H1 (cell line): Measurements from ENCODE around the gene SMARCD1. TPM values are rescaled to one million over a fixed set of nuclear protein-coding genes. Genes with fewer than 3 reads are reported as not detected.

ENCODE experiments used
- CTCF ChIA-PET: fragments of 300-600 bp; sonication (Branson Sonifier 250); formaldehyde crosslinking; loops from one replicate; lab custom pipeline; 2021; ENCODE audit not compliant: partially characterized antibody; lab: Charles Lee
- POLR2A ChIA-PET: fragments of 300-600 bp; sonication (Branson Sonifier 250); formaldehyde crosslinking; loops from one replicate; lab custom pipeline; 2021; ENCODE audit warnings: inconsistent platforms; ENCODE audit not compliant: partially characterized antibody; lab: Charles Lee
- DNase-seq, 2 experiments: peaks; one replicate each; pipeline versions ENCODE4 v3.0.0 to v3.0.0-alpha.2; 2010 to 2022; ENCODE audit warnings: low spot score in 2 of 2, low read depth in 1 of 2, mixed read lengths in 1 of 2
- FAIRE-seq: peaks from 2 replicates; lab custom pipeline; 2011; peaks lifted over from hg19 to GRCh38; lab: Jason Lieb, UNC
- H2AFZ ChIP-seq: 2 replicates; pipeline ENCODE4 v1.8.1; 2012; ENCODE audit warnings: low read length, inconsistent platforms
- H2AK5ac ChIP-seq: 2 replicates; pipeline ENCODE4 v1.6.1; 2013; ENCODE audit warnings: low read depth, low read length
- H2BK120ac ChIP-seq: replicated peaks from 2 replicates; pipeline ENCODE3; 2013; ENCODE audit warnings: low read depth, low read length, inconsistent platforms
- H2BK12ac ChIP-seq: 2 replicates; pipeline ENCODE4 v1.6.1; 2013; ENCODE audit warnings: low read depth, low read length
- H2BK15ac ChIP-seq: 2 replicates; pipeline ENCODE4 v1.6.1; 2013; ENCODE audit warnings: low read length
- H2BK20ac ChIP-seq: 2 replicates; pipeline ENCODE4 v1.6.1; 2013; ENCODE audit warnings: low read length
- H2BK5ac ChIP-seq: 2 replicates; pipeline ENCODE4 v1.6.1; 2013; ENCODE audit warnings: low read depth, low read length
- H3K14ac ChIP-seq: 2 replicates; pipeline ENCODE4 v1.6.1; 2013; ENCODE audit warnings: inconsistent platforms; ENCODE audit not compliant: insufficient read length
- H3K18ac ChIP-seq: 2 replicates; pipeline ENCODE4 v1.6.1; 2013; ENCODE audit warnings: low read length; ENCODE audit errors: extremely low read depth
- H3K23ac ChIP-seq: 2 replicates; pipeline ENCODE4 v1.6.1; 2013; ENCODE audit warnings: inconsistent platforms; ENCODE audit not compliant: insufficient read length
- H3K23me2 ChIP-seq: 2 replicates; pipeline ENCODE4 v1.6.1; 2013; ENCODE audit warnings: low read depth, low read length
- H3K27ac ChIP-seq: 2 replicates; pipeline ENCODE4 v1.6.1; 2011; ENCODE audit warnings: low read depth, low read length, inconsistent platforms
- H3K27me3 ChIP-seq, 4 experiments: replicated peaks in 1 of 4; 1 replicate in 1 of 4; 2 replicates in 3 of 4; pipeline versions ENCODE4 v1.6.1 to v1.8.1; 2011 to 2013; ENCODE audit warnings: low read length in 3 of 4, mild to moderate bottlenecking in 3 of 4, inconsistent platforms in 2 of 4, mixed read lengths in 2 of 4, moderate library complexity in 1 of 4; ENCODE audit not compliant: control insufficient read depth in 3 of 4, insufficient read depth in 3 of 4; ENCODE audit errors: extremely low read depth in 1 of 4
- H3K36me3 ChIP-seq, 4 experiments: 2 replicates each; pipeline versions ENCODE4 v1.6.1 to v1.8.1; 2011 to 2013; ENCODE audit warnings: mild to moderate bottlenecking in 4 of 4, low read length in 3 of 4, moderate library complexity in 2 of 4, control low read depth in 1 of 4, inconsistent platforms in 1 of 4; ENCODE audit not compliant: insufficient read depth in 4 of 4, control insufficient read depth in 2 of 4
- H3K4ac ChIP-seq: replicated peaks from 2 replicates; pipeline ENCODE3; 2013; ENCODE audit warnings: low read length, low read depth, mixed read lengths, inconsistent platforms; ENCODE audit not compliant: insufficient read length
- H3K4me1 ChIP-seq, 4 experiments: replicated peaks in 1 of 4; 1 replicate in 1 of 4; 2 replicates in 3 of 4; pipeline versions ENCODE4 v1.6.1 to v1.8.1; 2011 to 2013; ENCODE audit warnings: low read length in 3 of 4, inconsistent platforms in 2 of 4, mixed read lengths in 1 of 4; ENCODE audit not compliant: insufficient read depth in 4 of 4, control insufficient read depth in 3 of 4
- H3K4me2 ChIP-seq, 2 experiments: 2 replicates each; pipeline versions ENCODE4 v1.6.1 to v1.8.1; 2011 to 2013; ENCODE audit warnings: low read depth in 2 of 2, low read length in 2 of 2, control low read depth in 1 of 2, inconsistent platforms in 1 of 2, mild to moderate bottlenecking in 1 of 2; ENCODE audit not compliant: insufficient read depth in 1 of 2
- H3K4me3 ChIP-seq, 4 experiments: fragments of 200-600, 300-600 bp in 1 of 4; sonication (generic), shearing (Covaris generic), sonication (Bioruptor Twin) in 1 of 4; 2 replicates each; pipeline versions ENCODE4 v1.5.1 to v1.8.1; 2011 to 2016; ENCODE audit warnings: low read length in 4 of 4, low read depth in 3 of 4, control low read depth in 2 of 4, inconsistent platforms in 2 of 4, mild to moderate bottlenecking in 2 of 4, mixed read lengths in 1 of 4, moderate library complexity in 1 of 4; ENCODE audit not compliant: insufficient read depth in 2 of 4; ENCODE audit errors: extremely low read depth in 1 of 4
- H3K56ac ChIP-seq: replicated peaks from 2 replicates; pipeline ENCODE3; 2013; ENCODE audit warnings: low read depth, mild to moderate bottlenecking, mixed read lengths, low read length, inconsistent platforms; ENCODE audit not compliant: insufficient read length
- H3K79me1 ChIP-seq: 2 replicates; pipeline ENCODE4 v1.6.1; 2013; ENCODE audit warnings: low read depth, low read length, control low read depth
- H3K79me2 ChIP-seq, 2 experiments: 2 replicates each; pipeline versions ENCODE4 v1.6.1 to v1.8.1; 2012 to 2013; ENCODE audit warnings: low read length in 2 of 2, mild to moderate bottlenecking in 2 of 2, inconsistent platforms in 1 of 2; ENCODE audit not compliant: insufficient read depth in 2 of 2, control insufficient read depth in 1 of 2
- H3K9ac ChIP-seq, 4 experiments: replicated peaks in 1 of 4; 1 replicate in 1 of 4; 2 replicates in 3 of 4; pipeline versions ENCODE4 v1.6.1 to v1.8.1; 2011 to 2013; ENCODE audit warnings: low read depth in 3 of 4, low read length in 3 of 4, control low read depth in 2 of 4, mild to moderate bottlenecking in 2 of 4, moderate library complexity in 2 of 4, inconsistent platforms in 1 of 4; ENCODE audit errors: extremely low read depth in 1 of 4
- H3K9me3 ChIP-seq, 2 experiments: 2 replicates each; pipeline versions ENCODE4 v1.6.1 to v1.8.1; 2012 to 2013; ENCODE audit warnings: mild to moderate bottlenecking in 2 of 2, moderate library complexity in 2 of 2, control low read depth in 1 of 2, inconsistent platforms in 1 of 2, low read depth in 1 of 2, low read length in 1 of 2, mixed read lengths in 1 of 2; ENCODE audit not compliant: insufficient read depth in 2 of 2
- H4K20me1 ChIP-seq, 2 experiments: replicated peaks in 1 of 2; 2 replicates each; pipeline versions ENCODE3 to v1.8.1; 2011 to 2013; ENCODE audit warnings: inconsistent platforms in 2 of 2, low read length in 2 of 2, mild to moderate bottlenecking in 1 of 2; ENCODE audit not compliant: insufficient read depth in 2 of 2, control insufficient read depth in 1 of 2
- H4K5ac ChIP-seq: 2 replicates; pipeline ENCODE4 v1.6.1; 2013; ENCODE audit warnings: low read length, low read depth, mixed read lengths, inconsistent platforms; ENCODE audit not compliant: insufficient read length
- H4K8ac ChIP-seq: 2 replicates; pipeline ENCODE4 v1.8.0; 2013; ENCODE audit warnings: mild to moderate bottlenecking, moderate library complexity, low read length, inconsistent platforms; ENCODE audit not compliant: insufficient read depth; ENCODE audit errors: extremely low read depth
- H4K91ac ChIP-seq: replicated peaks from 2 replicates; pipeline ENCODE3; 2013; ENCODE audit warnings: low read length, mixed read lengths, inconsistent platforms; ENCODE audit not compliant: insufficient read length
- JUND ChIP-seq: IDR thresholded peaks from 2 replicates; pipeline ENCODE4 v1.6.1; 2011; ENCODE audit warnings: mild to moderate bottlenecking, improper control_type of control experiment, low read length
- RBBP5 ChIP-seq: IDR thresholded peaks from 2 replicates; pipeline ENCODE4 v1.7.1; 2012; ENCODE audit warnings: low read depth, mild to moderate bottlenecking, inconsistent platforms, low read length, moderate library complexity, borderline replicate concordance
- WGBS, 2 experiments: shearing (Covaris generic) in 1 of 2; methylation state at CpG; one replicate each; pipeline versions ENCODE4 v1.1.6 to v1.1.7; 2013 to 2015; ENCODE audit warnings: low lambda C conversion rate in 2 of 2, mixed read lengths in 2 of 2, inconsistent platforms in 1 of 2, low coverage in 1 of 2, missing lambda C conversion rate in 1 of 2; ENCODE audit not compliant: insufficient replicate concordance in 2 of 2, insufficient coverage in 1 of 2, insufficient read length in 1 of 2; ENCODE audit errors: extremely low coverage in 1 of 2, missing lambda C conversion rate in 1 of 2; 5-methylcytosine and 5-hydroxymethylcytosine counted together
- polyA plus RNA-seq, 7 experiments: library from polyadenylated mRNA; depleted of rRNA in 3 of 7; stranded (reverse) in 5 of 7; unstranded in 2 of 7; fragments of >200 nt in 5 of 7; fragments of 200-250 nt in 2 of 7; gene quantifications; 1 replicate in 5 of 7; 2 replicates in 1 of 7; 4 replicates in 1 of 7; pipeline versions ENCODE4 v1.2.1 to v1.2.3, GENCODE V29; 2011 to 2013; ENCODE audit warnings: missing spikeins in 2 of 7, mixed read lengths in 2 of 7
- total RNA-seq: library from RNA; stranded (reverse); fragmentation: NEBNext Ultra II Directional; extraction: Animal tissue kit (Norgen Biotek cat#: 25700); gene quantifications from 2 replicates; pipeline ENCODE4 v1.2.1, GENCODE V29; 2021

SMARCD1 gene
- total and polyA plus RNA-seq, 2 of the 8 experiments (the other 6 are each of a cell fraction or from before 2014, with no cell fraction given) = 128 to 130 TPM

GRCh38 chr12:50117057-50117622, 32.0 kb downstream of the SMARCD1 start:
- Histone ChIP-seq H4K8ac (no peak overlapping the region), H2BK12ac (no peak overlapping the region), H3K36me3 (peaks cover 0 to 3% (median 0%) of the 10 kb centered on the region in 4 experiments; a peak in 1 of 8 replicates)
- TF ChIP-seq RBBP5 (no peak), JUND (no peak)
- TF ChIP-seq, all 59 proteins: peak for 0
- no peaks in the 10 kb centered on the region for H3K27me3 ChIP-seq
- FAIRE-seq (no peak), DNase-seq (no peak)
- no peak overlapping the region for H2BK15ac ChIP-seq
- H4K5ac ChIP-seq = no peak overlapping the region
- no peaks in the 10 kb centered on the region; the same call in 1 of the 2 replicates for H3K79me1 ChIP-seq
- H3K79me2 ChIP-seq = peaks cover 0 to 13% of the 10 kb centered on the region in 2 experiments; a peak in 2 of 4 replicates
- CTCF ChIA-PET = interaction anchor here (0.6 to 32.9 kb wide), 7 partner anchors 9 to 431 kb away, joined by 3 to 625 read pairs (median 4); partner anchors contain the start of gene SMARCD1
- H3K18ac ChIP-seq = no peak overlapping the region
- no peak overlapping the region for H2BK120ac ChIP-seq
- peaks cover 7% of the 10 kb centered on the region for H3K23me2 ChIP-seq
- no peak overlapping the region for H2AK5ac ChIP-seq
- no peaks in the 10 kb centered on the region for H3K9me3 ChIP-seq
- POLR2A ChIA-PET = interaction anchor here (0.8 to 27.1 kb wide), 4 partner anchors 10 to 50 kb away, joined by 3 to 457 read pairs (median 10); partner anchors contain the start of genes CERS5, GPD1 and SMARCD1
- H4K91ac ChIP-seq = no peak overlapping the region
- 95% methylated on average over 5 of the region's 6 CpGs; no CpG with 5 or more reads in 1 of the 2 experiments for WGBS, 2 experiments
- no peak overlapping the region for H2BK5ac ChIP-seq
- H2BK20ac ChIP-seq = no peak overlapping the region
- H3K56ac ChIP-seq = no peak overlapping the region
- no peak overlapping the region for H3K9ac ChIP-seq
- no peak overlapping the region for H3K4me2 ChIP-seq
- H3K23ac ChIP-seq = no peak overlapping the region
- H3K14ac ChIP-seq = no peak overlapping the region
- H2AFZ ChIP-seq = no peak overlapping the region
- peaks cover 0 to under 1% of the 10 kb centered on the region in 2 experiments for H4K20me1 ChIP-seq
- H3K4ac ChIP-seq = no peak overlapping the region
- H3K27ac ChIP-seq = no peak overlapping the region
- H3K4me3 ChIP-seq = no peak overlapping the region
- H3K4me1 ChIP-seq = no peaks in the 10 kb centered on the region
